ENCODE results near the gene SUCLG2.

The SUCLG2 gene

GRCh38 chr3:67648229-67648628 lies 6.2 kb downstream of the SUCLG2 start:
- no peak for DNase-seq

GRCh38 chr3:67647390-67647878 lies 7.0 kb downstream of the SUCLG2 start:
- no peak for DNase-seq

- no peak for DNase-seq
These were observed 7.7 kb downstream of the SUCLG2 start for GRCh38 chr3:67646586-67647234.

DNA sequence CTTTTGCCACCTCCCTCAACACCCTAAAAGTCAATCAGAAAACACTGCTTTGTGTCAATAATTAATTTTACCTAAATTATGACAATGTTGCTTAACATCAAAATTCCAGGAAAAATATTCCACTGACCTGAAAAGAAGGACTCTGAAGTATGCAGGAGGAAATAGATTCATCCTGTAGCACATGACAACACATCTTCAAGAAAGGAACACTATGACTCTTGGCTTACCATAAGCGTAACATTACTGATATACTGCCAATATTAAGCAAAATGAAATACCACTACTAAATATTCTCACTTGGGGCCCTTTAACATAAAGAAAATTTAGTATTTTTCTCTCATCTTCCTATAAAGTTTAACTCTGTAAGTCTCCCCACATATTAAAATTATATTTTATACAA lies 9.6 kb downstream of the SUCLG2 start:
- no peak for DNase-seq

GRCh38 chr3:67642734-67643133 lies 11.7 kb downstream of the SUCLG2 start:
- no peak for DNase-seq

- DNase-seq: no peak
These were observed 12.2 kb downstream of the SUCLG2 start for GRCh38 chr3:67642190-67642589.

GRCh38 chr3:67641451-67641850 lies 13.0 kb downstream of the SUCLG2 start:
- DNase-seq: no peak

DNA sequence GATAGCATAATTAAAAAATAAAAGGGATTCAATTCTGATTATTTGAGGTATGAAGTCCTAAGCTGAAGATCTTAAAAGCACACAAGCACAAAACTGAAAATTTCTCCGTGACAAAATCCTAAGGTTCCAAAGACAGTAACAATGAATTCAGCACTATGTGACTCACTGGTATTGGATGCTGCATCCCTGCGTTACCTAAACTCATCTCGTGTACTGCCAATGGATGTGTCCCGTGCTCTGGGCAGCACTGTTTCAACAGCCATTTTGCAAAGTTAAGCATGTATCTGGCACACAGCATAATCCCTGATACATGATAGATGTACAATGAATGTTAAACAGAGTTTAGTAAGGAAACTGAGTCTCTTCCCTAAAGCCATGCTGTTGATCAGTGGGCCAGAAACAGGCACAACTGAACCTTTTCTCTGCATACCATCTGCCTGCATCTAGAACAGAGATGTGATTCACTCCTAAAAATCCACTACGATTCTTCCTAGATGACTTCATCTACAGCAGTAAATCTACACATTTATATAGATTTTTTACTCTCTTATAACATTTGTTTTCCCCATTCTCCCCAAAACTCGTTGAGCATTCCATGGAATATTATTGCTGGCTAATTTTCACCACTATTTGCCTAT lies 14.3 kb downstream of the SUCLG2 start:
- no peak for DNase-seq

- DNase-seq: no peak
These were observed 17.0 kb downstream of the SUCLG2 start for GRCh38 chr3:67637255-67637900.

- no peak for DNase-seq
These were observed 18.6 kb downstream of the SUCLG2 start for GRCh38 chr3:67635806-67636205.

GRCh38 chr3:67635257-67635656 lies 19.2 kb downstream of the SUCLG2 start:
- no peak for DNase-seq

DNA sequence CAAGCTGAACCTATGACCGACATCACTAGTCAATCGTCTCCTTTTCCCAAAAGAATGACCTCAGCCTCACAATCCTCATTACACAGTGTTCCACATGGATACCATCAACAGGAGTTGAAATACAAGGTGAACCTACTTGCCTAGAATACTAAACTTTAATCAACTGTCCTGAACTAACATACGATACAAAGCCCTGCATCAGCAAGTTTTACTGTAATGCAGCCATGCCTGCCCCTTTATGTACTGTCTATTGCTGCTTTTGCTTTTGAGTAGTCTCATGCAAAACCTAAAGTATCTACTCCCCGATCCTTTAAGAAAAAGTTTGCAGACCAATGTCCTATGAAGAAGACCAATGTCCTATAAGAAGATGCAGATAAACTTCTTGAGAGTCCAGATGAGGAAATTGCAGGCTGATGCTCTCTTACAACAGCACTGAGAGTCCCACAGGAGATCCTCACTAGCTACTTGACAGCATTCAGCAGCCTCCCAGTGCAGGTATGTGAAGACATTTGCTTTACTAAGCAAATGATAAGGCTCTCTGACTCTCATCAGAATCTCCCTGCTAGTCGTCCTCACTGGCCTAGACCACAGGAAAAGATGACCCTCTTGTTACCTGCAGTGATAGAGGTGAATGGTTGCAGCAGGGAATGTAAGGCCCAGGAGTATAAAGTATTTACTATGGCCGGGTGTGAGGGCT lies 23.6 kb downstream of the SUCLG2 start:
- DNase-seq: no peak

- DNase-seq: no peak
These were observed 29.7 kb downstream of the SUCLG2 start for GRCh38 chr3:67624687-67625086.

GRCh38 chr3:67624078-67624477 lies 30.3 kb downstream of the SUCLG2 start:
- DNase-seq: no peak

- DNase-seq: no peak
These were observed 31.8 kb downstream of the SUCLG2 start for GRCh38 chr3:67622652-67623051.

GRCh38 chr3:67620869-67621268 lies 33.5 kb downstream of the SUCLG2 start:
- DNase-seq: no peak

DNA sequence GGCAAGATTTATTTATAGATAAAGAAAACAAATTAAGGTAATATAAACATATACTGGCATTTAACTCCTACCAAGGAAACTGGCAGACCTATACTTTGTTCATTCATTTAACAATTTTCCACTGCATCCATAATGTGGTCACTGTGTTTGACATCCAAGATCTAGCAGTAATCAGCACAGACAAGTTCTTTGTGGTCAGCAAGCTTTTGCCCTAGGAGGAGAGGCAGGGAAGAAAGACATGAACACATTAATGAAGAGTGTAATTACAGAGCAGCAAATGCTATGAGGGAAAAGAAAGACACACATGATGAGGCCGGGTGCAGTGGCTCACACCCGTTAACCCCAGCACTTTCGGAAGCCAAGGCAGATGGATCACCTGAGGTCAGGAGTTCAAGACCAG lies 34.4 kb downstream of the SUCLG2 start:
- DNase-seq: no peak

- no peak for DNase-seq
These were observed 36.9 kb downstream of the SUCLG2 start for GRCh38 chr3:67617518-67617917.

DNA sequence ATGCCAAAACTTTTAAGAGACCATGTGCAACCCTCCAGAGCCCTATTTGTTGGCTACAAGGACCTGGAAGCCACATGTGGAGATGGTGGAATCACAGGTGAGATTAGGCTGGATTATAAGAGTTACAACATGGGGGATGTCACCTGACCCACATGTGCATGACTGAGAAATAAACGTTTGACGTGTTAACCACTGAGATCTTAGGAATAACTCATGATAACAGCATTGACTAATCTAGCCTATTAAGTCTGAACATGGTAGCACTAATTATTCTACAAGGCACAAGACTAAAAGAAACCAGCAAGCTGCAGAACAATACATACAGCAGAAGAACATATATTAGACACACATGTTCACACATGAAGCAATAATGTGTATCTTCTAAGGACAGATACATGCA lies 38.4 kb downstream of the SUCLG2 start:
- no peak for DNase-seq

- no peak for DNase-seq
These were observed 40.2 kb downstream of the SUCLG2 start for GRCh38 chr3:67614195-67614594.

DNA sequence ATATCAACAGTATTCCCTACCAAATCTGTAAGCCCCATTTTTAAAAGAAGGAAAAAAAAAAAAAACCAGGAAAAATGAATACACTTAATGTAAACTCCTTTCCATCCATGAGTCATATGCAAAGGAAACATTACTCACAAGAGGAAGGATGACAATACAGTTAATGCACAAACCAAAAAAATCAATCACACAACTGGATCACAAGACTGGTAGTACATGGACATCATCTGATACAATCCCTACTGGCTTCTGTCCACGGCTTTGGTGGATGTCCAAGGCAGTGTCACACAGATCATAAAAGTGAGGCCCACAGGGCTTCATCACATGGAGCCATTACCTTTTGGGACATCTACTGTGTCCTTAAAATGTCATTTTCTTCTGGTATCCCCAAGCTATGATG lies 44.0 kb downstream of the SUCLG2 start:
- no peak for DNase-seq

GRCh38 chr3:67609709-67610108 lies 44.7 kb downstream of the SUCLG2 start:
- no peak for DNase-seq

- DNase-seq: no peak
These were observed 46.4 kb downstream of the SUCLG2 start for GRCh38 chr3:67608034-67608433.

DNA sequence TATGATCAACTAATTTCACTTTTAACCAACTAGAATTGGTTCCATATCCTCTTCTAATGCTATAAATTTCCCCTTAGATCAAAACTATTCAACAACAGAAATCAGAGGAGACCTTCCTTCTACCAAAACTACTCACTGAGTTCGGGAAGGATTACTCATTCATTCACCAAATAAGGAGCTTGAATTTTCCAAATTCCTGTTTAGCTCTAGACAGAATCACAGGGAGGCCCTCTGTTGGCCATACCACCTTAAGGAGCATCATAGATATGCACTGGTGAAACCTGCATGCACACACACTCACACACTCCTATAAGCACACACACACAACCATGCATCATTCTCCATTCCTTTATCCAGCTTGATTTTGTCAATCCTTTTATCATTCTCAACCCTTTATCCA lies 49.0 kb downstream of the SUCLG2 start:
- DNase-seq: no peak
